Measurements from ENCODE around the gene OSBPL1A.

The OSBPL1A gene

GRCh38 chr18:24234330-24234729 lies 163.3 kb downstream of the OSBPL1A start:
- H3K4me3 ChIP-seq (ENCODE audit: insufficient read depth, low read length, poor library complexity, severe bottlenecking): no peak overlapping the region
- no peak overlapping the region for H3K9ac ChIP-seq (ENCODE audit: low read length)
- no peaks in the 10 kb centered on the region for H3K79me2 ChIP-seq (ENCODE audit: insufficient read depth, low read length)
- H3F3A ChIP-seq (ENCODE audit: insufficient read depth): no peaks in the 10 kb centered on the region
- no peaks in the 10 kb centered on the region for H3K36me3 ChIP-seq (ENCODE audit: low read length)
- H3K4me2 ChIP-seq (ENCODE audit: low read depth, low read length, poor library complexity, severe bottlenecking): no peak overlapping the region
- H3K27ac ChIP-seq (ENCODE audit: low read depth, low read length): no peak overlapping the region
- H3K9me2 ChIP-seq (replicated peaks; ENCODE audit: insufficient read depth, low read length): no peaks in the 10 kb centered on the region
- H2AFZ ChIP-seq (ENCODE audit: low read depth, low read length, severe bottlenecking): no peak overlapping the region
- H3K9me3 ChIP-seq (ENCODE audit: insufficient read depth, low read length): no peaks in the 10 kb centered on the region
- TF ChIP-seq, protein P1, sequence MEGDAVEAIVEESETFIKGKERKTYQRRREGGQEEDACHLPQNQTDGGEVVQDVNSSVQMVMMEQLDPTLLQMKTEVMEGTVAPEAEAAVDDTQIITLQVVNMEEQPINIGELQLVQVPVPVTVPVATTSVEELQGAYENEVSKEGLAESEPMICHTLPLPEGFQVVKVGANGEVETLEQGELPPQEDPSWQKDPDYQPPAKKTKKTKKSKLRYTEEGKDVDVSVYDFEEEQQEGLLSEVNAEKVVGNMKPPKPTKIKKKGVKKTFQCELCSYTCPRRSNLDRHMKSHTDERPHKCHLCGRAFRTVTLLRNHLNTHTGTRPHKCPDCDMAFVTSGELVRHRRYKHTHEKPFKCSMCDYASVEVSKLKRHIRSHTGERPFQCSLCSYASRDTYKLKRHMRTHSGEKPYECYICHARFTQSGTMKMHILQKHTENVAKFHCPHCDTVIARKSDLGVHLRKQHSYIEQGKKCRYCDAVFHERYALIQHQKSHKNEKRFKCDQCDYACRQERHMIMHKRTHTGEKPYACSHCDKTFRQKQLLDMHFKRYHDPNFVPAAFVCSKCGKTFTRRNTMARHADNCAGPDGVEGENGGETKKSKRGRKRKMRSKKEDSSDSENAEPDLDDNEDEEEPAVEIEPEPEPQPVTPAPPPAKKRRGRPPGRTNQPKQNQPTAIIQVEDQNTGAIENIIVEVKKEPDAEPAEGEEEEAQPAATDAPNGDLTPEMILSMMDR (IDR thresholded peaks at IDR 0.05; ENCODE audit: insufficient read depth, low read length, poor library complexity, severe bottlenecking): no peak
- TF ChIP-seq EZH2phosphoT487 (conservative IDR thresholded peaks at IDR 0.05; ENCODE audit: low read length): no peak
- H3K27me3 ChIP-seq (ENCODE audit: low read length): no peaks in the 10 kb centered on the region
- no peaks in the 10 kb centered on the region for H4K20me1 ChIP-seq (ENCODE audit: low read depth, low read length)

DNA sequence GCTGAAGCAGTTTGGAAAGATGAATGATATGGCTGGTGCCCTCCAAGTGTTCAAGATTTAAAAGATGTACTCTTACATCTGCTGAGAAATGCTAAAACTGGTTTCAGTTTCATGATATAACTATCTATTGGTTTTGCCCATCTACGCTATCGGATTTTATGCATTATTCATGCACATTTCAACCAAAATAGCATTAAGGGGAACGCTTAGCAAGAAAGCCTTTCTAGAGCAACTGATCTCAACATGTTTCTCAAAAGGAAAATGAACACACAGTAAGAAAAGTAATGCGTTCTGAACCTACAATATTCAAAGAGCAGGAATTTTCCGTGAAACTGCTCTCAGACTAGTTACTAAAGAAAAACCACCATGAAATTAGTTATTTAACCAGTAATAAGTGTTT lies 164.8 kb downstream of the OSBPL1A start:
- Histone ChIP-seq H2AFZ (ENCODE audit: low read depth, low read length, severe bottlenecking) (no peak overlapping the region), H3K79me2 (ENCODE audit: insufficient read depth, low read length) (no peaks in the 10 kb centered on the region), H3K36me3 (ENCODE audit: low read length) (no peaks in the 10 kb centered on the region), H3K27me3 (ENCODE audit: low read length) (no peaks in the 10 kb centered on the region), H3K4me3 (ENCODE audit: insufficient read depth, low read length, poor library complexity, severe bottlenecking) (no peak overlapping the region), H3F3A (ENCODE audit: insufficient read depth) (no peaks in the 10 kb centered on the region), H4K20me1 (ENCODE audit: low read depth, low read length) (no peaks in the 10 kb centered on the region), H3K4me2 (ENCODE audit: low read depth, low read length, poor library complexity, severe bottlenecking) (no peak overlapping the region), H3K27ac (ENCODE audit: low read depth, low read length) (no peak overlapping the region), H3K9me3 (ENCODE audit: insufficient read depth, low read length) (no peaks in the 10 kb centered on the region), H3K9ac (ENCODE audit: low read length) (no peak overlapping the region), H3K9me2 (replicated peaks; ENCODE audit: insufficient read depth, low read length) (no peaks in the 10 kb centered on the region)
- TF ChIP-seq, protein P1 (IDR thresholded peaks at IDR 0.05; ENCODE audit: insufficient read depth, low read length, poor library complexity, severe bottlenecking): no peak
- TF ChIP-seq EZH2phosphoT487 (conservative IDR thresholded peaks at IDR 0.05; ENCODE audit: low read length): no peak

DNA sequence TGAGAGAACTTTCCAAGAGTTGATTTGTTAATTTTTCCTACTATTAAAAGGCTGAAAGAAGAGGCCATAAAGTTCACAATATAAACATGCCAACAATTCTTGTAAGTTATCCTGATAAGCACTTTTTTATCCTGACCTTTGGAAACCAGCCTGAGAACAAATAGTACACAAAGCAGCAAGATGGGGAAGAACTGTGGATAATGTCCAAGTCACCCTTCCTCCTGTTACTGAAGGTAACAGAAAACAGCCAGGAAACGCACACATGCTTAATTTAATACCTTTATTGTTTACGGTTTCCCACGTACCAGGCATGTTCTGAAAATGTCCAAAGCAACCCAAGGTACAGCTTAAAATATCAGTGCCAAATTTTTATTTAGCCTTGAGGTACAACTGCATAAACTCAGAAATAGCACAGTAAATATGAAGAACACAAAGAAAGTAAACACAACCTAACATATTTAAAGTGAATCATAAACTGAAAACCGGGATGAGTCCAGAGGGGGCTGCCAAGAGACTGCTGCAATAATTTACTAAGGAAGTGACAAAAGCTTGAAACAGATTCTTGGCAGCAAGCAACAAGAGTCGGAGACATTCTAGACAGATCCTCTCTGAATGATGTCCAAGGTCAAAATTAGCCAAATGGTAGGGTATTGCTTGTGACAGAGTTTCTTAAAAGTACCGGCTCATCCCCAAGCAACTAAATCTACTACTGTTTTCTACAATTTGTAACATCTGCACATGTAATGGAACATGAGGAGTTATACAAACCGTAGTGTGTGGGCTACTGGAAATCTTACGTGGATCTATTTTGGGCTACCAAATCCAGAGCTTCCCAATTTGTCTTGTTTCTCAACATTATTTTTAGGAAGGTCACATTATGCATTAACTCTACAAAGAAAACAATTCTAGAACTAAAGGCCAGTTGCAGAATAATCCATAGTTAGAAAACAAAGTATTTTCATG lies 165.6 kb downstream of the OSBPL1A start:
- no peaks in the 10 kb centered on the region for H3K79me2 ChIP-seq (ENCODE audit: insufficient read depth, low read length)
- H3F3A ChIP-seq (ENCODE audit: insufficient read depth): no peaks in the 10 kb centered on the region
- no peaks in the 10 kb centered on the region for H3K9me2 ChIP-seq (replicated peaks; ENCODE audit: insufficient read depth, low read length)
- H3K36me3 ChIP-seq (ENCODE audit: low read length): no peaks in the 10 kb centered on the region
- no peaks in the 10 kb centered on the region for H4K20me1 ChIP-seq (ENCODE audit: low read depth, low read length)
- no peak overlapping the region for H3K27ac ChIP-seq (ENCODE audit: low read depth, low read length)
- TF ChIP-seq EZH2phosphoT487 (conservative IDR thresholded peaks at IDR 0.05; ENCODE audit: low read length): no peak
- TF ChIP-seq, protein P1 (IDR thresholded peaks at IDR 0.05; ENCODE audit: insufficient read depth, low read length, poor library complexity, severe bottlenecking): no peak
- H3K9ac ChIP-seq (ENCODE audit: low read length): no peak overlapping the region
- H2AFZ ChIP-seq (ENCODE audit: low read depth, low read length, severe bottlenecking): no peak overlapping the region
- no peaks in the 10 kb centered on the region for H3K9me3 ChIP-seq (ENCODE audit: insufficient read depth, low read length)
- H3K27me3 ChIP-seq (ENCODE audit: low read length): no peaks in the 10 kb centered on the region
- H3K4me3 ChIP-seq (ENCODE audit: insufficient read depth, low read length, poor library complexity, severe bottlenecking): no peak overlapping the region
- H3K4me2 ChIP-seq (ENCODE audit: low read depth, low read length, poor library complexity, severe bottlenecking): no peak overlapping the region

All from SU-DHL-6 (cell line).